Smooth muscle cell (in vitro differentiated cells): ENCODE data around the gene CSRNP3. TPM values are rescaled to one million over a fixed set of nuclear protein-coding genes. Genes with fewer than 3 reads are reported as not detected.

Experiments used
- DNase-seq: peaks from one replicate; lab custom pipeline; 2025; ENCODE audit not compliant: unreplicated experiment; lab: John Stamatoyannopoulos, UW
- H2AFZ ChIP-seq: fragments of 200-600 bp; sonication (generic); 2 replicates; pipeline ENCODE4 v1.6.0; 2016; ENCODE audit warnings: antibody characterized with exemption, low read depth, mild to moderate bottlenecking
- H3F3A ChIP-seq: fragments of 200-600 bp; sonication (generic); 2 replicates; pipeline ENCODE4 v1.6.0; 2017; ENCODE audit warnings: antibody characterized with exemption, low read depth
- H3K27ac ChIP-seq: fragments of 200-600 bp; sonication (generic); 2 replicates; pipeline ENCODE4 v1.5.1; 2016; ENCODE audit warnings: low read depth, mild to moderate bottlenecking
- H3K27me3 ChIP-seq: fragments of 200-600 bp; sonication (generic); 2 replicates; pipeline ENCODE4 v1.6.1; 2016; ENCODE audit warnings: low read depth, mild to moderate bottlenecking
- H3K36me3 ChIP-seq: fragments of 200-600 bp; sonication (generic); 2 replicates; pipeline ENCODE4 v1.5.1; 2016; ENCODE audit warnings: low read depth
- H3K4me1 ChIP-seq: fragments of 200-600 bp; sonication (generic); 2 replicates; pipeline ENCODE4 v1.5.1; 2016; ENCODE audit warnings: low read depth
- H3K4me2 ChIP-seq: fragments of 200-600 bp; sonication (generic); 2 replicates; pipeline ENCODE4 v1.6.0; 2016; ENCODE audit warnings: mild to moderate bottlenecking
- H3K4me3 ChIP-seq: fragments of 200-600 bp; sonication (generic); 2 replicates; pipeline ENCODE4 v1.5.1; 2016; ENCODE audit warnings: mild to moderate bottlenecking
- H3K79me2 ChIP-seq: fragments of 200-600 bp; sonication (generic); 2 replicates; pipeline ENCODE4 v1.6.0; 2016; ENCODE audit warnings: low read depth, mild to moderate bottlenecking
- H3K9ac ChIP-seq: fragments of 200-600 bp; sonication (generic); 2 replicates; pipeline ENCODE4 v1.6.0; 2016; ENCODE audit warnings: low read depth
- H3K9me3 ChIP-seq: fragments of 200-600 bp; sonication (generic); replicated peaks from 2 replicates; pipeline ENCODE4 v1.5.1; 2016; ENCODE audit warnings: low read depth
- H4K20me1 ChIP-seq: fragments of 200-600 bp; sonication (generic); 2 replicates; pipeline ENCODE4 v1.6.0; 2016; ENCODE audit warnings: low read depth
- whole genome bisulfite sequencing: methylation state at CpG from one replicate; pipeline ENCODE4 v1.1.7; 2016; ENCODE audit warnings: low lambda C conversion rate; 5-methylcytosine and 5-hydroxymethylcytosine counted together
- polyA plus RNA-seq: library from polyadenylated mRNA; unstranded; fragments of >200 nt; fragmentation: Nextera tagmentation; extraction: Ambion mirVana; gene quantifications from 2 replicates; pipeline ENCODE4 v1.2.1, GENCODE V29; 2016
- total RNA-seq: library from RNA; depleted of rRNA; stranded (reverse); fragments of >200 nt; gene quantifications from 2 replicates; pipeline ENCODE4 v1.2.3, GENCODE V29; 2014
- TF ChIP-seq, protein P1 (sequence below): fragments of 200-600 bp; sonication (generic); IDR thresholded peaks from 2 replicates; pipeline ENCODE4 v1.5.1; 2017; ENCODE audit warnings: borderline replicate concordance, mild to moderate bottlenecking, antibody characterized with exemption; ENCODE audit not compliant: insufficient read depth, poor library complexity, severe bottlenecking

CSRNP3 gene
- total and polyA plus RNA-seq, 2 experiments from 2014 or later, result 2.8 to 7.1 TPM

DNA sequence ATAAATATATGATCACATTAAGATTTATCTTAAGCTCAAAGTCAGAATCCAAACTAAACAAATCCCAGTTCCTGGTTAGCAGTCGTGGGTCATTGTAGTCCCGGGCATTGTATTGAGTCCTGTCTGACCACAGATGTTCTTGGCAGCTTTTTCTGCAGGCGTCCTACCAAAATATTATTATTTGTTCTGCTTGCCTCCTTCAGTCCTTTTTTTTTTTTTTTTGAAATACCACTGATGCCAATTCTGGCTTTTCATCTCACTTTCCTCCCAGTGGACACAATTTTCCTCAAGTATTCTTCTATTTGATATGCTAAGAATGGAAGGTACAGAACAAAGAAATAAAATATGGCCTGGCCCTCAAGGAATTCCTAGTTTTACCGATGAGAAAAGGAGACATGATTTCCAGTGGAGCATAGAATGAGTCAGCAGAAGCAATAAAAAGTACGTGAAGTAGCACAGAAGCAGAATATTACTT, 151.6 kb downstream of the CSRNP3 start:
- 56% methylated on average over 5 of the region's 5 CpGs for WGBS
- H3K4me2 ChIP-seq, result peak overlapping the region; percentile 72
- H3K36me3 ChIP-seq, result no peaks in the 10 kb centered on the region
- no peaks in the 10 kb centered on the region for H3K9me3 ChIP-seq
- DNase-seq, result no peak
- H2AFZ ChIP-seq, result no peak overlapping the region
- H3K4me3 ChIP-seq, result no peak overlapping the region
- H3K4me1 ChIP-seq, result peaks cover 15% of the 10 kb centered on the region
- TF ChIP-seq, protein P1, sequence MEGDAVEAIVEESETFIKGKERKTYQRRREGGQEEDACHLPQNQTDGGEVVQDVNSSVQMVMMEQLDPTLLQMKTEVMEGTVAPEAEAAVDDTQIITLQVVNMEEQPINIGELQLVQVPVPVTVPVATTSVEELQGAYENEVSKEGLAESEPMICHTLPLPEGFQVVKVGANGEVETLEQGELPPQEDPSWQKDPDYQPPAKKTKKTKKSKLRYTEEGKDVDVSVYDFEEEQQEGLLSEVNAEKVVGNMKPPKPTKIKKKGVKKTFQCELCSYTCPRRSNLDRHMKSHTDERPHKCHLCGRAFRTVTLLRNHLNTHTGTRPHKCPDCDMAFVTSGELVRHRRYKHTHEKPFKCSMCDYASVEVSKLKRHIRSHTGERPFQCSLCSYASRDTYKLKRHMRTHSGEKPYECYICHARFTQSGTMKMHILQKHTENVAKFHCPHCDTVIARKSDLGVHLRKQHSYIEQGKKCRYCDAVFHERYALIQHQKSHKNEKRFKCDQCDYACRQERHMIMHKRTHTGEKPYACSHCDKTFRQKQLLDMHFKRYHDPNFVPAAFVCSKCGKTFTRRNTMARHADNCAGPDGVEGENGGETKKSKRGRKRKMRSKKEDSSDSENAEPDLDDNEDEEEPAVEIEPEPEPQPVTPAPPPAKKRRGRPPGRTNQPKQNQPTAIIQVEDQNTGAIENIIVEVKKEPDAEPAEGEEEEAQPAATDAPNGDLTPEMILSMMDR, result no peak
- no peaks in the 10 kb centered on the region for H3K27me3 ChIP-seq
- H3K9ac ChIP-seq, result no peak overlapping the region
- no peaks in the 10 kb centered on the region for H4K20me1 ChIP-seq
- no peaks in the 10 kb centered on the region for H3K79me2 ChIP-seq
- peak overlapping the region; percentile 39 for H3K27ac ChIP-seq
- no peaks in the 10 kb centered on the region for H3F3A ChIP-seq

DNA sequence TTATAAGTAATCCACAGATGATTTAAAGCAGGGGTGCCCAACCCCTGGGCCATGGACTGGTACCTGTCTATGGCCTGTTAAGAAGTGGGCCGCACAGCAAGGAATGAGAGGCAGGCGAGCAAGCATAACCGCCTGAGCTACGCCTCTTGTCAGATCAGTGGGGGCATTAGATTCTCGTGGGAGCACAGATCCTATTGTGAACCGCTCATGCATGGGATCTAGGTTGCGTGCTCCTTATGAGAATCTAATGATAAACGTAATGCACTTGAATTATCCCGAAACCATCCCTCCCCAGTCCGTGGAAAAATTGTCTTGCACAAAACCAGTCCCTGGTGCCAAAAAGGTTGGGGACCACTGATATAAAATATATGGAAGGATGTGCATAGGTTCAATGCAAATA, 153.7 kb downstream of the CSRNP3 start:
- Histone ChIP-seq H3K4me2 (no peak overlapping the region), H4K20me1 (no peaks in the 10 kb centered on the region), H3K4me3 (no peak overlapping the region), H3F3A (no peaks in the 10 kb centered on the region), H2AFZ (no peak overlapping the region), H3K9ac (no peak overlapping the region), H3K9me3 (no peaks in the 10 kb centered on the region), H3K4me1 (peaks cover 21% of the 10 kb centered on the region), H3K79me2 (no peaks in the 10 kb centered on the region), H3K36me3 (no peaks in the 10 kb centered on the region), H3K27me3 (no peaks in the 10 kb centered on the region), H3K27ac (no peak overlapping the region)
- WGBS, result 97% methylated on average over 10 of the region's 10 CpGs
- TF ChIP-seq, protein P1, result no peak
- DNase-seq, result no peak

DNA sequence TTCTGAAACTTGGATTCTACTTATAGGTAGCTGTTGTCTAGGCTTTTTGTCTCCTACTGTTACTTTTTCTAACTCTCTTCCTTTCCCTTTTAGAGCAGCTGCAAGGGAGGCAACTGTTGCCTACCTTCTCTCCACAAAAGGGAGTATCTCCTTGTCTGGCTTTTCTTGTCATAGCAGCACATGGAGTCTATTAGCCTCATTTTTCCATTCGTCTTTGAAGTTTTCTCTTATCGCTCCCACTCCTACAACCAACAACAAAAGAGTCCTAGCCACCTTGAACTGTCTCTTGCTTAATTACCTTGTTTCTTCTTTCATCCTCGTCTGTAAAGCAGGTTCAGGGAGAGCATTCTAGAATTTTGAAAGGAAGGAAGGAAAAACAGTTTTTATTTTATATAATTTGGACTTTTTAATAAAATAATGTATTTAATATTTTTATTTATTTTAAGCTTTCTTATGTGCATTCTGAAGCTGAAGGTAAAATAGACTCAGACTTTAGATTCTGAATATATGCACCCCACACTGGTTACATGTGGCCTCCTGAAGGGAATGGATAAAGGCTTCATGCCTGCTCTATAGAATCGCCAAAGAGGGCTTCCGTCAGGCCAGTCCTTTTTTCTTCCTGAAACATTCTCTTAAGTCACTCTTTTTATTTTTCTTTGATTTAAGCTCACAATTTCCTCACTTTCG, 154.4 kb downstream of the CSRNP3 start:
- Histone ChIP-seq H3K4me3 (no peak overlapping the region), H3F3A (no peaks in the 10 kb centered on the region), H2AFZ (no peak overlapping the region), H3K79me2 (no peaks in the 10 kb centered on the region), H3K36me3 (no peaks in the 10 kb centered on the region), H3K9ac (no peak overlapping the region), H3K27ac (no peak overlapping the region), H3K4me1 (peaks cover 24% of the 10 kb centered on the region), H3K4me2 (no peak overlapping the region), H3K27me3 (no peaks in the 10 kb centered on the region), H4K20me1 (no peaks in the 10 kb centered on the region), H3K9me3 (no peaks in the 10 kb centered on the region)
- TF ChIP-seq, protein P1, result no peak
- WGBS, result 94% methylated on average over 6 of the region's 6 CpGs
- DNase-seq, result no peak

DNA sequence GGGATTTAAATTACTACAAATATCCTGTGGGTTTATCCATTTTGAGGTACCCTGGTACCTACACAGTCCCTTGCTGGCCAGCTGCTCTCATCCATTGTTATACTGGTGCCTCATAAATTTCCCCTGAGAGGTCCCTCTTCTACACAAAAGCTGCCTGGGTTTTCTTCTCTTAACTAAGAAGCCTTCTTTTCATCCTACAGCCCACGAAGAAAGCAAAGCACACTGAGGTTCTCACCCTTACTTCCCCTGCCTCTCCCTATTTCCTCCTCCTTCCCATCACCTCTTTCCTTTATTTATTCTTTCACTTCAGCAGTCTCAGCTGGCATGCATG, 154.9 kb downstream of the CSRNP3 start:
- WGBS, result 65% methylated on average over 1 of the region's 1 CpG
- Histone ChIP-seq H2AFZ (no peak overlapping the region), H3K4me2 (no peak overlapping the region), H3K9ac (no peak overlapping the region), H3K4me3 (no peak overlapping the region), H3K36me3 (no peaks in the 10 kb centered on the region), H3K27ac (no peak overlapping the region), H3K9me3 (no peaks in the 10 kb centered on the region), H4K20me1 (no peaks in the 10 kb centered on the region), H3F3A (no peaks in the 10 kb centered on the region), H3K27me3 (no peaks in the 10 kb centered on the region), H3K4me1 (peaks cover 29% of the 10 kb centered on the region), H3K79me2 (no peaks in the 10 kb centered on the region)
- no peak for DNase-seq
- TF ChIP-seq, protein P1, result no peak
